Neuron (in vitro differentiated cells): ENCODE results near the gene ZNF292.

Source experiments
- H2AFZ ChIP-seq: one replicate; pipeline ENCODE4 v1.6.1; 2013; ENCODE audit warnings: low read depth, mild to moderate bottlenecking, inconsistent platforms, low read length, moderate library complexity
- H3K27me3 ChIP-seq: one replicate; pipeline ENCODE4 v1.6.1; 2013; ENCODE audit warnings: low read length; ENCODE audit not compliant: insufficient read depth
- H3K36me3 ChIP-seq: one replicate; pipeline ENCODE4 v1.6.1; 2013; ENCODE audit warnings: low read length; ENCODE audit not compliant: insufficient read depth
- H3K4me1 ChIP-seq: one replicate; pipeline ENCODE4 v1.6.1; 2013; ENCODE audit warnings: low read length; ENCODE audit not compliant: insufficient read depth
- H3K4me3 ChIP-seq: 2 replicates; pipeline ENCODE4 v1.5.1; 2013; ENCODE audit warnings: mild to moderate bottlenecking, low read length, moderate library complexity
- H3K9me3 ChIP-seq: one replicate; pipeline ENCODE4 v1.6.1; 2013; ENCODE audit warnings: low read length

Gene ZNF292

GRCh38 chr6:87241304-87241703 lies 85.9 kb downstream of the ZNF292 start:
- H3K36me3 ChIP-seq, result peaks cover 62% of the 10 kb centered on the region
- no peak overlapping the region for H3K4me3 ChIP-seq
- H3K27me3 ChIP-seq, result no peaks in the 10 kb centered on the region
- H3K4me1 ChIP-seq, result no peaks in the 10 kb centered on the region
- H3K9me3 ChIP-seq, result peaks cover 1% of the 10 kb centered on the region
- no peak overlapping the region for H2AFZ ChIP-seq

DNA sequence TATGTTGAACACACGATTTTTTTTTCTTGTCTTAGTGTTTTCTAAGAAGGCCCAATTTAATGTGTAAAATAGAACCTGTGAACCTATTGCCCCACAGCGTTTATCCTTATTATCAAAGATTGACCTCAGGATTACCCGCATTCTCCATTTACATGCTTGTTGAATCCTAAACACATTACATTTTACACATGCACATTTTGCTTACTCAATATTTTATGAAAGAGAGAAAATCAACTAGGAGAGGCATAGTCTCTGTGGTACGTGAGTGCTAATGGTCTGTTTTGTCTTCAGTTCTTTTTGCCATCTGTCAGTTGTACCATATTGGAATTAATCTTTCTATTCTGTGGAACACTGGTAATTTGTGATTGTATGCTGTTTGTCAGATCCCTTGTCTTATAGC lies 86.9 kb downstream of the ZNF292 start:
- no peaks in the 10 kb centered on the region for H3K27me3 ChIP-seq
- peaks cover 1% of the 10 kb centered on the region for H3K9me3 ChIP-seq
- H2AFZ ChIP-seq, result no peak overlapping the region
- H3K36me3 ChIP-seq, result peaks cover 65% of the 10 kb centered on the region
- no peak overlapping the region for H3K4me3 ChIP-seq
- H3K4me1 ChIP-seq, result no peaks in the 10 kb centered on the region

- H3K27me3 ChIP-seq, result no peaks in the 10 kb centered on the region
- H3K4me3 ChIP-seq, result no peak overlapping the region
- H3K9me3 ChIP-seq, result no peaks in the 10 kb centered on the region
- peaks cover 71% of the 10 kb centered on the region for H3K36me3 ChIP-seq
- no peaks in the 10 kb centered on the region for H3K4me1 ChIP-seq
- no peak overlapping the region for H2AFZ ChIP-seq
Measured at GRCh38 chr6:87243812-87244211, 88.4 kb downstream of the ZNF292 start.

DNA sequence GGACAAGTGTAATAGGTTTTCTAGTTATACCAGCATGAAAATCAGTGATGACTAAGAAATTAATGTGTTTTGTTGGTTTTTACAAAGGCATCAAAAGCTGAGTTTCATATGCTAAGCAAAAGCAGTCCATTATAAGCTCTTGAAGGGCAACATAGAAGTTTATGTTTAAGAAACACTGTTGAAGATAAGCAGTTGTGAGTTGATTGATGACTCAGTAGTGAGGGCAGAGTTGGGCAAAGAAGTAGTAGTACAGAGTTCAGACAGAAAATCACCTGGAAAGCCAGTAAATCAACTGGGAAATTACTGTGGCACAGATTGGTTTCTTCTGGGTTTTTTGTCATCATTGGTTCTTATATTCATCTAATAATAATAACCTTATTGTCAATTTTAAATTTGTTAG lies 89.0 kb downstream of the ZNF292 start:
- no peak overlapping the region for H3K4me3 ChIP-seq
- H3K4me1 ChIP-seq, result no peaks in the 10 kb centered on the region
- no peak overlapping the region for H2AFZ ChIP-seq
- H3K36me3 ChIP-seq, result peaks cover 76% of the 10 kb centered on the region
- H3K27me3 ChIP-seq, result no peaks in the 10 kb centered on the region
- H3K9me3 ChIP-seq, result no peaks in the 10 kb centered on the region

DNA sequence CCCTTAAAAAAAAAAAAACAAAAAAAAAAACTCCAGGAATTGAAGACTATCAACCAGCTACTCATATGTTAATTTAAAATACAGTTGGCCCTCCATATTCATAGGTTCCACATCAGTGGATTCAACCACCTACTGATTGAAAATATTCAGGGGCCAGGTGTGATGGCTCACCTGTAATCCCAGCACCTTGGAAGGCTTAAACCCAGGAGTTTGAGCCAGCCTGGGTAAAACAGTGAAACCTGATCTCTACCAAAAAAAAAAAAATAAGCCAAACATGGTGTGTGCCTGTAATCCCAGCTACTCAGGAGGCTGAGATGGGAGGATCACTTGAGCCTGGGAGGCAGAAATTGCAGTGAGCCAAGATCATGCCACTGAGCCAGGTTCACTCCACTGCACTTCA lies 94.7 kb downstream of the ZNF292 start:
- H3K36me3 ChIP-seq, result peaks cover 70% of the 10 kb centered on the region
- no peak overlapping the region for H2AFZ ChIP-seq
- H3K4me1 ChIP-seq, result no peaks in the 10 kb centered on the region
- H3K27me3 ChIP-seq, result no peaks in the 10 kb centered on the region
- no peak overlapping the region for H3K4me3 ChIP-seq
- no peaks in the 10 kb centered on the region for H3K9me3 ChIP-seq

GRCh38 chr6:87251225-87251624 lies 95.9 kb downstream of the ZNF292 start:
- Histone ChIP-seq H3K27me3 (no peaks in the 10 kb centered on the region), H3K4me3 (no peak overlapping the region), H3K4me1 (no peaks in the 10 kb centered on the region), H3K36me3 (peaks cover 73% of the 10 kb centered on the region), H2AFZ (no peak overlapping the region), H3K9me3 (no peaks in the 10 kb centered on the region)

DNA sequence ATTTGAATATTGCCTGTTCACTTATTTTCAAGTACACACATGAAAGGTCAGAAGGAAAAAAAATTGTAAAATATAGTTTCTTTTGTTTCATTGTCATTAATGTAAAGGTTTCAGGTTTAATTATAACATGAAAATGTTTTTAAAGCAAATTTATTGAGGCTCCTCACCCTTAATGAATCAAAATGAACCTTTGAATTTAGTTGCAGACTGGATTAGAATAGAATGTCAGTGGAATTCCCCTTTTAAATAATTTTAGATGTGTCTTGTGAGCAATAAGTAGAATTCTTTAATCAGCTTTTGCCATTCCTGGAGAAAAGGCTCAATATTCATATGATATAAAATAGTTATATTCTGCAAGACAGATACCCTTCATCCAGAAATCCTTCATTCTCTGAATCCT lies 96.4 kb downstream of the ZNF292 start:
- Histone ChIP-seq H3K36me3 (peaks cover 73% of the 10 kb centered on the region), H3K9me3 (no peaks in the 10 kb centered on the region), H3K27me3 (no peaks in the 10 kb centered on the region), H2AFZ (no peak overlapping the region), H3K4me3 (no peak overlapping the region), H3K4me1 (no peaks in the 10 kb centered on the region)

- no peak overlapping the region for H2AFZ ChIP-seq
- peaks cover 86% of the 10 kb centered on the region for H3K36me3 ChIP-seq
- H3K27me3 ChIP-seq, result no peaks in the 10 kb centered on the region
- H3K4me1 ChIP-seq, result no peaks in the 10 kb centered on the region
- H3K9me3 ChIP-seq, result no peaks in the 10 kb centered on the region
- no peak overlapping the region for H3K4me3 ChIP-seq
Measured at GRCh38 chr6:87257046-87257445, 101.7 kb downstream of the ZNF292 start.

- H3K36me3 ChIP-seq, result peaks cover 84% of the 10 kb centered on the region
- H3K9me3 ChIP-seq, result no peaks in the 10 kb centered on the region
- no peaks in the 10 kb centered on the region for H3K4me1 ChIP-seq
- H2AFZ ChIP-seq, result no peak overlapping the region
- H3K4me3 ChIP-seq, result no peak overlapping the region
- H3K27me3 ChIP-seq, result no peaks in the 10 kb centered on the region
Measured at GRCh38 chr6:87257565-87257964, 102.2 kb downstream of the ZNF292 start.

- no peak overlapping the region for H2AFZ ChIP-seq
- no peaks in the 10 kb centered on the region for H3K27me3 ChIP-seq
- H3K9me3 ChIP-seq, result no peaks in the 10 kb centered on the region
- no peak overlapping the region for H3K4me3 ChIP-seq
- no peaks in the 10 kb centered on the region for H3K4me1 ChIP-seq
- H3K36me3 ChIP-seq, result peaks cover 85% of the 10 kb centered on the region
Measured at GRCh38 chr6:87257975-87258374, 102.6 kb downstream of the ZNF292 start.

DNA sequence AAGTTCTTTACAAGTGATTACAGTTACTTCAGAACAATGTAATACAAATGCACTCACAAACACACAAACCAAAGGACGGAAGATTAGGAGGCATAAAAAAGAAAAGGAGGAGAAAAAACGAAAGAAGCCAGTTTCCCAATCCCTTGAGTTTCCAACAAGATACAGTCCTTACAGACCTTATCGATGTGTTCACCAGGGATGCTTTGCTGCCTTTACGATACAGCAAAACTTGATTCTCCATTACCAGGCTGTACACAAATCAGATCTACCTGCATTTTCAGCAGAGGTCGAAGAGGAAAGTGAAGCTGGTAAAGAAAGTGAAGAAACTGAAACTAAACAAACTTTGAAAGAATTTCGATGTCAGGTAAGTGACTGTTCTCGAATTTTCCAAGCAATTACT lies 104.4 kb downstream of the ZNF292 start:
- no peaks in the 10 kb centered on the region for H3K27me3 ChIP-seq
- no peaks in the 10 kb centered on the region for H3K9me3 ChIP-seq
- peaks cover 78% of the 10 kb centered on the region for H3K36me3 ChIP-seq

DNA sequence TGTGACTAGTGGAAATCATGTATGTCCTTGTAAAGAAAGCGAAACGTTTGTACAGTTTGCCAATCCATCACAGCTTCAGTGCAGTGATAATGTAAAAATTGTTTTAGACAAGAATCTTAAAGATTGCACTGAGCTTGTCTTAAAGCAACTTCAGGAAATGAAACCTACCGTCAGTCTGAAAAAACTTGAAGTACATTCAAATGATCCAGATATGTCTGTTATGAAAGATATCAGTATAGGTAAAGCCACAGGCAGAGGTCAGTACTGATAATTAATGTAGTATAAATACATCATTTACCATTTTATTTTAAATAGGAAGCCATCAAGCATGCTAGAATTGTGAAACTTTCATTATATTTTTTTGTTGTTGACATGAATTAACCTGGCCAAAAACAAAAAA lies 106.2 kb downstream of the ZNF292 start:
- no peak overlapping the region for H2AFZ ChIP-seq
- no peaks in the 10 kb centered on the region for H3K4me1 ChIP-seq
- H3K4me3 ChIP-seq, result no peak overlapping the region
- H3K9me3 ChIP-seq, result no peaks in the 10 kb centered on the region
- no peaks in the 10 kb centered on the region for H3K27me3 ChIP-seq
- H3K36me3 ChIP-seq, result peaks cover 61% of the 10 kb centered on the region

More for the DNA sequence above, 104.4 kb downstream of the ZNF292 start:
- no peak overlapping the region for H3K4me3 ChIP-seq
- H2AFZ ChIP-seq, result no peak overlapping the region
- no peaks in the 10 kb centered on the region for H3K4me1 ChIP-seq

GRCh38 chr6:87264481-87264880 lies 109.1 kb downstream of the ZNF292 start:
- Histone ChIP-seq H3K4me3 (no peak overlapping the region), H2AFZ (no peak overlapping the region), H3K36me3 (peaks cover 32% of the 10 kb centered on the region), H3K9me3 (no peaks in the 10 kb centered on the region), H3K4me1 (no peaks in the 10 kb centered on the region), H3K27me3 (no peaks in the 10 kb centered on the region)

GRCh38 chr6:87274660-87275274 lies 119.4 kb downstream of the ZNF292 start:
- H3K27me3 ChIP-seq, result no peaks in the 10 kb centered on the region
- no peak overlapping the region for H2AFZ ChIP-seq
- H3K36me3 ChIP-seq, result no peaks in the 10 kb centered on the region
- H3K4me3 ChIP-seq, result no peak overlapping the region
- peaks cover 3% of the 10 kb centered on the region for H3K4me1 ChIP-seq
- H3K9me3 ChIP-seq, result no peaks in the 10 kb centered on the region
